HG03159 (cell line): ENCODE data around the gene BRD2.
A peak's percentile ranks its signal among the peaks of the same experiment; 100 is the strongest.

Experiments
- ATAC-seq: cut with Tn5 transposase; IDR thresholded peaks from one replicate; pipeline ENCODE4 v1.9.1; 2021; ENCODE audit warnings: mild to moderate bottlenecking, moderate library complexity; ENCODE audit not compliant: unreplicated experiment

BRD2 gene

GRCh38 chr6:32947552-32948465 is 20.6 kb upstream of the BRD2 start:
- no peak for ATAC-seq

DNA sequence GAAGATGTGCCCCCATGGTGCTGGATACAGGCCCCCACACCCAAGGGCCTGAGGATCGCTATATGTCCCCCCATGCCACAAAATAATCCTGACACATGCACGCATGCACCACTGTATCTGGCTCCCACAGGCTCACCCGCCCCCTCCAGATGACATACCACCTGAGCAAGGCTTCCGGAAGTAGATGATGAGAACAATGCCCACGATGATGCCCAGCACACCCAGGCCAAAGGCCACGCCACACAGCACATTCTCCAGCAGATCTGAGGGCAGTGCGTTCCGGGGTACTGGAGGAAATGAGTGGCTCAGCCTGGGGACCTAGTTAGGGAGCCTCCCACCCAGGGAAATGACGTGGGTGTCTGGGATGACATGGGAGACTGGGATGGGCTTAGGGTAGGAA is 19.3 kb upstream of the BRD2 start:
- no peak for ATAC-seq

DNA sequence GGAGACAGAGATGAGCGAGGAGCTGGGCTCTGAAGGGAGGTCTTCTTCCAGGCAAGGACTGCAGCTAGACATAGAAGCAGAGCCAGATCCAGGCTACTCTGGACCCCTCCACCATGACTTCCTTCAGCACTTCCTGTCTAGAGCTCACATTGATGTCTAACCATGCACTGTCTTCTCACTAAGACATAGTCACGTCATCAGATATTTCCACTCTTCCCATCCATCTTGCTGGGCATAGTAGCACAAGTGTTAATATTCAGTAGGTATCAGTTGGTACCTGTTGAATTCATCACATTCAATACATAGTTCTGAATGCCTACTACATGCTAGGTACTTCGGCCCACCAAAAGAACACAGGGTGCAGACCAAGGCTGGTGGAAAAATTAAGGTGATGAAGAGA is 18.4 kb upstream of the BRD2 start:
- ATAC-seq = no peak

DNA sequence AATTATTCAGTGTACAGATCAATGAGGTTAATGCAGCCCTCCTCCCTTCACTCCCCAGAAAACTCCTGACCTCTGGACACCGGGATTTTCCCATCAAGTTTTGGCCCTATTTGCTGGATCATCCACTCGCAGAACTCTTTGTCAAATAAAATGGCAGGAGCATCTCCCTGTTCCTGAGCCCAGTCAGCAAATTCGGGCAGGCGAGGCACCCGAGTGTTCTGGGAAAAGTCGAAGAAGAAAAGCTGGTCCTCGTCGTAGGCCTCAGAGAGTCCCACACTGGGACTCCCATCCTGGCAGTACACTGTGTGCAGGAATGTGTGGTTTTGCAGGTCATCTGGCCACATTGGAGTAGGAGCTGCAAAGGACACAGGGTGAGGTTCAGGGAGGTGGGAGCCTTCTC is 17.9 kb upstream of the BRD2 start:
- ATAC-seq = no peak

DNA sequence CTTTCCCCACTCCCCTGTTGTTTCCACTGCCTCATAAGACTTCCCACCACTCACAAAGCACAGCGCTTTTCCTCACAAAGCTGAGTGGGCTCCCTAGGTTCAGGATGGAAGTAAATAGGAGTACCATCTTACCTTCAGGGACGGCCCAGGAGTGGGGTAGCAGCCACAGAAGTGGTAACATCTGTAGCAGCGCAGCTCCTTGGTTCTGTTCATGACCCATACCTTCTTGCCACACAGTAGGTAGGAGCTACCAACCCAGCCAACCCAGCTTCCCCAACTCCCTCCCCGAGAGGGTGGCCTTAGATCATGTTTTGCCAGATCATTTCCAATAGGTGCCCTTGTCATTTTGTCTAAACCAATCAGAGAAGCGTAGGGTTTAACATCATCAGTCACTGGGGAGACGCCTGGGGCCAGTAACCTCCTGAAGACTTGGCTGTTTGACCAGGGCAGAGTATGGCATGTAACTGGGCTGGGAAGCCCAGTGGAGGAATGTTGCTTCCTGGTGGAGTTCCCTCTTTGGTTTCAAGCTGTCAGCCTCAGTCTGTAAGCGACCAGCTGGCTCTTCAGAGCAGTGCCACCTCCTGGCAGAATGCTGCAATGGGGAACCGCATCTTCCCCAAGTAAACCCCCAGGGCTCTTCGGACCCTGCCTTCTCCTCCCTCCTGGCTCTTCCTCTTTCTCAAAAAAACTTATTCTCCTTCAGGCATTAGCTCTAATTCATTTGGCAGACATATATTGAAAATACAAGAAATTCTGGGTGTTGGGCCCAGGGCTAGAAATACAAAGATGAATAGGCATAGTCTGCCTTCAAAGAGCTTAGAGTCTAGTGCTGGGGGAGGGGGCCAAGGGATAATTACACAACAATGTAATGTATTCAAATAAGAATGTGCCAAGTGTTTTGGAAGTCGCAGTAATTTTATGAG is 15.3 kb upstream of the BRD2 start, which contains the start of gene HLA-DMA:
TSS of gene HLA-DMA (minus strand) at position 281 of the 923 bp plus-strand sequence. CDS start at position 220, 61 bp downstream.
- peak; percentile 88 for ATAC-seq

- ATAC-seq = no peak
Observed at GRCh38 chr6:32953775-32954174, 14.6 kb upstream of the BRD2 start.

DNA sequence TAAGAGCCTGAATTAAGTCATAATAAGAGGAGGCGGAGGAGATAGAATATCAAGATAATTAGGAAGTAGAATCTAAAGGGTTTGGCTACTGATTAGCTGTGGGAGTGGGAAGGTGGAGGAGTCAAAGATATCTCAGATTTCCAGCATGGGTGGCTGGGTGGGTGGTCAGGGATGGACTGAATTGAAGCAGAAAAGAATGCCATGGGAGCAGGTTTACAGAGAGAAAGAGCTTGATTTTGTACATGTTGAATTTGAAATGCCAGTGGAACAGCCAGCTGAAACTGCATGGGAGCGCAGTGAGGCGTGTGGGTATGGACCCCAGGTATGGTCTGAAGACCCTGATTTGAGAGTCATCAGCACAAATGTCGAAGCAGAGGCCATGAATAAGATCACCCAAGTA is 14.1 kb upstream of the BRD2 start:
- no peak for ATAC-seq

DNA sequence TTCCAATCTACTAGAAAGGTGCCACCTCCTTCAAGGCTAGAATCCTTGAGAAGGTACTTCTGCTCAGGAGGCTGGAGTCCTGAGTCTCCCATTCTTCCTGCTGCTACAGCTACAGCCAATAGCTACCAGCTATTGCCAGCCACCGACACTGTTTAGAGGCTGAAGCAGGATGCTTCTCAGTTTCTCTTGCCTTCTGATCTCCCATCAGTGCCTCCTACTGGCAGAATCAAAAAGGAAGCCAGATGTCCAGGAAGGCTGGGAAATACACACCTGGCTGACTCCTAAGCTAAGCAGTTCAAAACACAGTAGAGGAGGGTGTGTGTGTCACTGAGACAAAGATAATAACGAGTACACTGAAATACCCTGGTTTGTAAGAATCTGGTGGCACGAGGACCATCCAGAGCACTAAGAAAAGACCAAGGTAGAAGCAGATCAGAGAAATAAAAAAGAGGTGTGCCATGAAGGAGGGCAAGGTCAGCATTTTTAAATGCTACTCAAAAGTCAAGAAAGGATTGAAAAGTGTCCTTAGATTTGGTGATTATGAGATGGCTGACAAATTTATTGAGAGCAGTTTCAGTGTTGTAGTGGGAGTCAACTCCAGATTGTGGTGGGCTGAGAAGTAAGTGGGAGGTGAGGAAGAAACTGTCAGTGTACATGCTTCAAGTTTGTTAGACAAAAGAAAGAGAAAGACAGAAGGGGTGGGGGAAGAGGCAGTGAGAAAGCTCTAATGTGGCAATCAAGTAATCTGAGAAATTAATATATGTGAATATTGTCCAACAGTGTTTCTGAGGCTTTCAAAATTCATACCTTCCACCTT is 13.2 kb upstream of the BRD2 start:
- no peak for ATAC-seq

GRCh38 chr6:32956176-32956575 is 12.2 kb upstream of the BRD2 start:
- ATAC-seq = no peak

DNA sequence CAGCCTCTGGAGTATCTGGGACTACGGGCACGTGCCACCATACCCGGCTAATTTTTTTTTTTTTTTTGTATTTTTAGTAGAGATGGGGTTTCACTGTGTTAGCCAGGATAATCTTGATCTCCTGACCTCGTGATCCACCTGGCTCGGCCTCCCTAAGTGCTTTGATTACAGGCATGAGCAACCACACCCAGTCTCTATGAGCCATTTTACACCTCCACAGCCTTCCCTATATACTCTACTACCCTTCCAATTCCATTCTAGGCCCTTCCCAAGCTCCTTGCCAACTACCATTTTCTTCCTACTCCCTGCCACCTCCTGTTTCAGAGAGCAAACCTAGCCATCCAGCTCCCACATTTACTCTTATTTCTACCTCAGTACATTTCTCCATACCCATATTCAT is 7.8 kb upstream of the BRD2 start:
- ATAC-seq = no peak

- no peak for ATAC-seq
Observed at GRCh38 chr6:32962213-32962826, 6.1 kb upstream of the BRD2 start.

- no peak for ATAC-seq
Observed at GRCh38 chr6:32963866-32964265, 4.5 kb upstream of the BRD2 start.

DNA sequence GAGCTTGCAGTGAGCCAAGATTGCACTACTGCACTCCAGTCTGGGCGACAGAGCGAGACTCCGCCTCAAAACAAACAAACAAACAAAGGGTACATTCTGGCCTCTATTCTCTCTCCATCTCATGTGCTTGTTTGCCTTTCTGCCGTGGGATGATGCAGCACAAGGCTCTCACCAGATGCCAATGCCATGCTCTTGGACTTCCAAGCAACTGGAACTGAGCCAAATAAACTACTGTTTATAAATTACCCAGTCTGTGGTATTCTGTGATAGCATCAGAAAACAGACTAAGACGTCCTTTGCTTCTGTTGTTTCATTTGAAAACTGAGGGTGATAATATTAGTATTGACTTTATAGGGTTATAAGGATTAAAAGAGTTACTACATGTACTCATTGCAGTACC is 3.6 kb upstream of the BRD2 start:
- ATAC-seq = no peak

DNA sequence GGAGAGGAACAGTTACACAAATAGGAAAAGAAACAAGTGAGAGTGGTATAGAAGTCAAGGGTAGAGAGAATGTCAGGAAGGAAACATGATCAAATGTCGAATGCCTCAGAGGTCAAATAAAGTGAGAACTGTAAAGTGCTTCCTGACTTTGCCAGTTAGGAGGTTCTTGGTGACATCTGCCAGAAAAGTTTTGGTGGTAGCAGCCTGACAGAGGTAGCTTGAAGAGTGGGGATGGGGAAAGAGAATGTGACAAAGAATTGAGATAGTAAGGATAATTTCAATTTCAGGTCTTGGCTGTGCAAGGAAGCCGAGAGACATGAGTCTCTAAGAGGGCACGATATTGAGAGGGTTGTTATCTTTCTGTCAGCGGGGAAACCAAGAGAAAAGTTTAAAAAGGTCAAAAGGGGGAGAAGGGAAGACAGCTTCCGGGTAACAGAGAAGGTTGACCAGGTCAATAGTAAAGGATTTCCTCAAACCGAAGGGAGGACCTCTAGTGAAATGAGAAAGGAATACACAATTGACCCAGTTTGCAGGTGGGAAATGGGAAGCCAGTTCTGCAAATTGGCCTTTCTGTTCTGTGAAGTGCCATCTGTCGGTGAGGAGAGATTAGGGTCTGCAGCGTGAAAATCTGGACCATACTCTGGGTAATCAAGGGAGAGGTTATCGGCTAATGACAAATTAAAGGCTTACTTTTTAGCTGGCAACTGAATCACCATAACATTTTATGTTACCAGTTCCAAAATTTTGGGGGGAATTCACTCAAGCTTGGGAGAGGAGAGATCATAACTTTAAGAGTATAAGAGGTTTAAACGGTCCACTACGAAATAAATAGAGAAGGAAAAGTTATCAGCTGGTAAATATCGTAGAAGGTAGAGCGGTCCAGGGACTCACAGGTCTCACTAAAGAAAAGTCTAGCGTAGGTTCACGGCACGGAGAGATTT is 973 bp upstream of the BRD2 start:
- no peak for ATAC-seq

DNA sequence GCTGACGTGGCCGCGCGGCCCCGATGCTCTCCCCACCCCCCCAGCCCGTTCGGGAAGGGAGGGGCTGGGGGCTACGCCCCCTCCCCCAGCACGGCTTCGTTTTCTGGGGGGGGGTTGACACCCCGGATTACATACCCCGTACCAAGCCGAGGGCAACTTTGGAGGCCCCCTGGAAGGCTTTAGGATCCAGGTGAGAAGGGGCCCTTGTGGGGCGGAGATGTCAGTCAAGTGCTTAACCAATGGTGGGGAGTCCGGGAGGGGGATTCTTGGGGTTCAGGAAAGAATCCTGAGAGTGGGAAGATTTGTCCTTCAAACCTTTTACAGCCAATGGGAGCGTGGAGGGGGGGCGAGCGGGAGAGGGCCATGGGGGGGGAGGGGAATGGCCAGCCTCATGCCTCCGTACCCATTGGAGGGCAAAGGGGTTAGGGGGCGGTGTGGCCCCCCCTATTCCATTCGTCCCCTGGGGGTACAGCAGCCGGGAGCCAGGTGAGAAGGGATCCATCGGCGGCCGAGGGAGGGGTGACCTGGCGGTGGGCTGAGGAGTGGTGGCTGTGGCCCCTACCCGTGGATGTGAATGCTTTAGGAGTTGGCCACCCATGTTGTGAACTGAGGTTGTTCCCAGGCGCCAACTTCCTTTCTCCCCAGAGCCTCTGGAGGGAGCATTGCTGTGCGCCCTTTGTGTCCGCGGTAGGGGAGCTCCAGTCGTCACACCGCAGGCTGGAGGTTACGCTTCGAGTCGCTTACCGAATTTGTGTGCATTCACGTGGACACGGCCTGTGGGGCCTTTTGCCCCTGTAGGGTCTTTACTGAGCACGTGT is 682 bp downstream of the BRD2 start:
- no peak for ATAC-seq

DNA sequence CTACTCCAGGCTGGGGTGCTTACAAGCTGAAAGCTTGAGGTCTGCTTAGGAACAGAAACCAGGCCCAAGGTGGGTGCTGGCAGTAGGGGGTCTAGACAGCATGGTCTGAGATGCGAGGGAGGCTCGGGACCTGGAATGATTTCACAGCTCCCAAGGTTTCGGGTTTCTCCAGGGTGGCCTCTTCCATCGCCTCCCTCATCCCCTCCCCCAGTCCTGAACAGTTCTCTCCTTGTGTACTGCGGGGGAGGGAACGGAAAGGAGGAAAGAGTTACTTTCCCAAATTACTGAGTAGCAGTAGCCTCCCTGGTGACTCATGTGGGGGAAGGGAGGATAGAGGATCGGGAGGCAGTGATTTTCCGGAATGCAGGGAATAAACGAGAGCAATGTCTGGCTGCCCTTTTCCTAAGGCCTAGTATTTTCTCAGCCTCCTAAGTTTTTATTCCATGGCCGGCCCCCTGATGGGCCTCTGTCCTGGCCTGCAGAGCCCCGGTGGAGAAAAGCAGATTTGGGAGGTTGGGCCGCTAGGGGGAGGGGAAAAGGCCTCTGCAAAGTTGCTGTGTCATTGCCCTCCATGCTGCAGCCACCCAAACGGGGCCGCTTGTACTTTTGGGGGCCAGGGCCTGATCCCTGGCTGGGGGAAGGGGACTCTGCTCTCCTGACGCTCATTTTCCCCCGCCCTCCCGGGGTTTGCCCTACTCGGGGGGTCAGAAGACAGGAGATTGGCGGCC is 1.5 kb downstream of the BRD2 start:
- ATAC-seq = no peak

- no peak for ATAC-seq
Observed at GRCh38 chr6:32970413-32971241, 2.2 kb downstream of the BRD2 start.
